Measurements from ENCODE around the gene SLC30A4. TPM values are rescaled to one million over a fixed set of nuclear protein-coding genes. Genes with fewer than 3 reads are reported as not detected.

Gene SLC30A4
- total RNA-seq, 1 donor from 2014 or later = 5.7 TPM

DNA sequence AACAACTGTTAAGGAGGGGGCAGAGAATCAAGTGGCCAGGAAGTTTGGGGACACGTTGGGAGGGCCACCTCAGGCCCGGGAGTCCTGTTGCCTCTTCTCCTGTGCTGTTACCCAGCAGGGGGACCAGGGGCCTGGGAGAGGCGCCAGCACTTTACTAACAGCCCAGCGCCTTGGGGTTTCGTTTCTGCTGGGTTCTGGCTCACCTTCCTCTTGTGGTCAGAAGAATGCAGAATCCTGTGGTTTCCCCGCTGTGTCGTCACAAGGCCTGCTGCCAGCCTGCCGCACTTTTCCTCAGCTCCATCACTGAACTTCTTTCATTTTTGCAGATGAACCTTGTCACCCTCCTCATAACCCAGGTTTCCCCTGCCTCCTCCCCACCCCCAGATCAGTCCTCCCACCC, 67.7 kb downstream of the SLC30A4 start:
- no peak for DNase-seq (ENCODE audit: low read depth, low spot score)

GRCh38 chr15:45451265-45451664, 71.3 kb downstream of the SLC30A4 start:
- DNase-seq (ENCODE audit: low read depth, low spot score) = no peak

- DNase-seq (ENCODE audit: low read depth, low spot score) = no peak
Observed at GRCh38 chr15:45449916-45450867, 72.4 kb downstream of the SLC30A4 start.

GRCh38 chr15:45449395-45449794, 73.2 kb downstream of the SLC30A4 start:
- DNase-seq (ENCODE audit: low read depth, low spot score) = no peak

DNA sequence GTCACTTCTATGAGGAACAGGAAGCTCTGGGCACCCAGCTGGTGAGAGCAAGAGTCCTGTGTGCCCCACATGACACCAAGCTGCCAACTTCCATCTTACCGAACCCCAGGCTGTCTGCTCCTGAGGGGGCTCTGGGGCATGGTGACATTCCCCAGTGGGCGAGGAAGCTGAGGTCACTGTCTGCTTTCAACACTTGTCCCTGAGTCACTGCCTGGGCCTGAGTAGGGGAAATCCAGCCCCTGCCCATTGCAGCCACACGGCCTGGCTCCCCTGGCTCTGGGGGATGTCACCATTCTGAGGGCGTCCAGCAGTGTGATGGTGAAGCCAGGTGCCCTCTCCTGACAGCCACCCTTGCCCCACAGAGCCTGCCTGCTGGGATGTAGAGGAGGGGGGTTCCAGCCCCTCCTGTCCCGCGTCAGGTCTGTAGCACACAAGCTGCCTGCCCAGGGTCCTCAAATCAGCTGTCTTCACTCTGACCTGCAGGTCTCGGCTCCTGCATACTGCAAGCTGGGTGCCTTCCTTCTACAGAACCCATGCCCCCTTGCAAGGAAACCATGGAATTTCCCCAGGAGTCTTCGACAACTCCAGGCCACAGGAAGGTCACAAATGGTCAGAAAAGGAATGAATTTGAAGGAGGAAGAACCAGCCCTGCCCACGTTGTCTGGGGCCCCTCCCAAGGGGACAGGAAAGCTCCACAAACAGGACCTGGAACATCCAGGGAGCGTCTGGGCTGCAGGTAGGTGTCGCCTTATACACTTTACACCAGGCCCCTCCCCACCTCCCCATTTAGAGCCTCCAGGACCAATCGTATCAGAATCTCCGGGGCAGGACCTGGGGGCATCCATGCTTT, 74.3 kb downstream of the SLC30A4 start:
- DNase-seq (ENCODE audit: low read depth, low spot score) = no peak

GRCh38 chr15:45443645-45444044, 78.9 kb downstream of the SLC30A4 start:
- DNase-seq (ENCODE audit: low read depth, low spot score) = no peak

- no peak for DNase-seq (ENCODE audit: low read depth, low spot score)
Observed at GRCh38 chr15:45442507-45443135, 79.9 kb downstream of the SLC30A4 start.

GRCh38 chr15:45441686-45442085, 80.9 kb downstream of the SLC30A4 start:
- DNase-seq (ENCODE audit: low read depth, low spot score) = no peak

DNA sequence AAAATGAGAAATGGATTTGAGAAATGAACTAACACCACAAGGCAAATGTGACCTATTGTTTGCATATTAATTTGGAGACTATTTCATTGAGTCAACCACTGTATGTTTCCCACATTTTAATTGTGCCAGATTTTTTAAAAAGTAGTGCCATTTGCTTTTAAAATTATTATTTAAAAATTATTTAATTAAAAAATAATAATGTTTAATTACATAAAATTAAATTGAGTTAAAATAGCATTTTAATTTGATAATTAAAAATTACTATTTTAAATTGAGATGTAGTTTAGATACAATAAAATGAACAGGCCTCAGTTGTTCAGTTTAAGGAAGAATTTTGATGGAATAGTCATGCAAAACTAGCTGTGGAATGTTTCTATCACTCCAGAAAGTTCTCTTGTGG, 81.5 kb downstream of the SLC30A4 start:
- DNase-seq (ENCODE audit: low read depth, low spot score) = no peak

- DNase-seq (ENCODE audit: low read depth, low spot score) = no peak
Observed at GRCh38 chr15:45439521-45440260, 82.9 kb downstream of the SLC30A4 start.

GRCh38 chr15:45435124-45435903, 87.2 kb downstream of the SLC30A4 start:
- DNase-seq (ENCODE audit: low read depth, low spot score) = no peak

DNA sequence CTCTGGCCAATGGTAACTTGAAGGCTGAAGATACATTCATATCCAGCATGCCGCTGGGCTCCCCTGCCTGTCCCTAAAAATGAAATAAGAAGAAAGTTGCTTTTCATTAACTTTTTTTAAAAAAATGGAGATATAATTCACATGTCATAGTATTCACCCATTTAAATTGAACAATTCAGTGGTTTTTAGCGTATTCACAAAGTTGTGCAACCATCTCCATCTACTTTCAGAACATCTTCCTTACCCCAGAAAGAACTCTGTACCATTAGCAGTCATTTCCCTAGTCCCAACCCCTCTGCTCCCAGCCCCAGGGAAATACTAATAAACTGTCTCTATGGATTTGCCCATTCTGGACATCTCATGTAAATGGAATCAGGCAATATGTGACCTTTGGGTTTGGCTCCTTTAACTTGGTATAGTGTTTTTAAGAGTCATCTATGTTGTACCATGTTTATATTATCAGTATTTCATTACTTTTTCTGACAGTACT, 88.4 kb downstream of the SLC30A4 start:
- DNase-seq (ENCODE audit: low read depth, low spot score) = no peak

DNA sequence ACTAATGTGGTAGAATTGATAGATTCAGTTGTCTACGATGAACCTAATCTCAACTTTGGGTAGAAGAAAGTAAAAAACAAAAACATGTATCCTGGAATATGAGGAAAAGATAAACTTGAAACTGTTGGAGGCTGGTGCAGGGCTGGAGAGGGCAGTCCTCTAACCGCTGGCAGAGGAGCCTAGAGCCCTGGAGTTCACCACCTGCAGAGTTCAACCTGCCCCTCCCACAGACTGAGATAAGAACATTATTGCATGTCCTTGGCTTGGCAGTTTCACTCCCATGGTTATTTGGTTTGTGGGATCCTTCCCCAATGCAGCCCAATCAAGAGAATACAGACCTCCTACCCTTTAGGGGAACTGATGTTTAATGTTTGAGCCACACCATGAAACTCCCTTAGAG, 91.0 kb downstream of the SLC30A4 start:
- no peak for DNase-seq (ENCODE audit: low read depth, low spot score)

- DNase-seq (ENCODE audit: low read depth, low spot score) = no peak
Observed at GRCh38 chr15:45429941-45430792, 92.4 kb downstream of the SLC30A4 start.

Other genes starting within 250 kb of the SLC30A4 start
- gene GATM, start 144.2 kb downstream of the SLC30A4 start, total RNA-seq = 0.46 and 0.53 TPM in 2 replicates
- 58.0 and 62.2 TPM in 2 replicates for gene BLOC1S6, start 64.6 kb upstream of the SLC30A4 start, total RNA-seq
- 94.7 and 101 TPM in 2 replicates for gene SQOR, start 112.3 kb upstream of the SLC30A4 start, total RNA-seq